CD4-positive, alpha-beta T cell (primary cell): ENCODE results near the gene CMPK2. TPM values are rescaled to one million over a fixed set of nuclear protein-coding genes. Genes with fewer than 3 reads are reported as not detected.
A peak's percentile ranks its signal among the peaks of the same experiment; 100 is the strongest.

Experiments used
- ATAC-seq: fragments of 200-7000 bp; cut with Tn5 transposase; one replicate; pipeline ENCODE4 v1.10.0; 2022; ENCODE audit warnings: mild to moderate bottlenecking; ENCODE audit not compliant: poor library complexity
- CTCF ChIA-PET: fragments of 350-600 bp; sonication (Branson Sonifier 250); formaldehyde crosslinking; loops from one replicate; lab custom pipeline; 2021; ENCODE audit warnings: antibody characterized with exemption, inconsistent platforms; lab: Charles Lee
- POLR2A ChIA-PET: fragments of 350-600 bp; sonication (Branson Sonifier 250); formaldehyde crosslinking; loops from one replicate; lab custom pipeline; 2021; ENCODE audit warnings: antibody characterized with exemption, inconsistent platforms; lab: Charles Lee
- DNase-seq, 14 experiments: peaks; one replicate each; pipeline ENCODE4 v3.0.0-alpha.2; 2013 to 2020; ENCODE audit warnings: mixed read lengths in 2 of 14
- H3K27ac ChIP-seq, 2 donors: one replicate each; pipeline versions ENCODE4 v1.5.1 to v1.7.0; 2013; ENCODE audit warnings: low read length in 2 of 2, low read depth in 1 of 2, mild to moderate bottlenecking in 1 of 2
- H3K27me3 ChIP-seq, 2 experiments: 1 replicate in 1 of 2; 2 replicates in 1 of 2; pipeline versions ENCODE4 v1.6.1 to v1.7.0; 2013; ENCODE audit warnings: low read length in 2 of 2, control low read depth in 1 of 2, mild to moderate bottlenecking in 1 of 2, moderate library complexity in 1 of 2; ENCODE audit not compliant: insufficient read depth in 2 of 2, control insufficient read depth in 1 of 2
- H3K36me3 ChIP-seq: one replicate; pipeline ENCODE4 v1.6.1; 2013; ENCODE audit warnings: low read length, control low read depth; ENCODE audit not compliant: insufficient read depth
- H3K4me1 ChIP-seq: one replicate; pipeline ENCODE4 v1.6.1; 2013; ENCODE audit warnings: low read length, control low read depth; ENCODE audit not compliant: insufficient read depth
- H3K4me3 ChIP-seq: one replicate; pipeline ENCODE4 v1.5.1; 2013; ENCODE audit warnings: mild to moderate bottlenecking, low read length, moderate library complexity
- H3K9me3 ChIP-seq, 2 experiments: 1 replicate in 1 of 2; 2 replicates in 1 of 2; pipeline versions ENCODE4 v1.6.1 to v1.7.0; 2013; ENCODE audit warnings: low read length in 2 of 2, mild to moderate bottlenecking in 2 of 2, control low read depth in 1 of 2, moderate library complexity in 1 of 2; ENCODE audit not compliant: control insufficient read depth in 1 of 2, insufficient read depth in 1 of 2
- H3K27ac Mint-ChIP-seq: one replicate; pipeline ENCODE4 v1.8.0; 2020; ENCODE audit warnings: mixed read lengths
- H3K27me3 Mint-ChIP-seq: one replicate; pipeline ENCODE4 v1.8.0; 2021; ENCODE audit warnings: mixed read lengths
- H3K36me3 Mint-ChIP-seq: one replicate; pipeline ENCODE4 v1.8.0; 2021; ENCODE audit warnings: low read depth, mixed read lengths
- H3K4me1 Mint-ChIP-seq: one replicate; pipeline ENCODE4 v1.8.0; 2021; ENCODE audit warnings: low read depth, mixed read lengths
- H3K4me3 Mint-ChIP-seq: one replicate; pipeline ENCODE4 v1.8.0; 2020; ENCODE audit warnings: mild to moderate bottlenecking, mixed read lengths
- H3K9me3 Mint-ChIP-seq: one replicate; pipeline ENCODE4 v1.8.0; 2020; ENCODE audit warnings: mixed read lengths
- CTCF ChIP-seq: fragments of 200-600 bp; IDR thresholded peaks from one replicate; pipeline ENCODE4 v1.8.0; 2022; ENCODE audit warnings: antibody characterized with exemption, mild to moderate bottlenecking
- intact Hi-C, 2 experiments: fragments of 100-400 bp; cut with DNase I in 1 of 2; cut with micrococcal nuclease in 1 of 2; formaldehyde crosslinking; loops; one replicate each; pipeline versions ENCODE4 v1.15.1 to v1.9.0; 2023 to 2025; cut with DNase I, micrococcal nuclease
- total RNA-seq, 174 experiments: library from RNA in 2 of 174; stranded (reverse) in 2 of 174; gene quantifications; one replicate each; pipeline ENCODE4 v1.2.3 and lab custom pipeline; 2021 to 2026

Gene CMPK2
- total RNA-seq, 2 experiments from 2014 or later, result 6.5 to 7.6 TPM

DNA sequence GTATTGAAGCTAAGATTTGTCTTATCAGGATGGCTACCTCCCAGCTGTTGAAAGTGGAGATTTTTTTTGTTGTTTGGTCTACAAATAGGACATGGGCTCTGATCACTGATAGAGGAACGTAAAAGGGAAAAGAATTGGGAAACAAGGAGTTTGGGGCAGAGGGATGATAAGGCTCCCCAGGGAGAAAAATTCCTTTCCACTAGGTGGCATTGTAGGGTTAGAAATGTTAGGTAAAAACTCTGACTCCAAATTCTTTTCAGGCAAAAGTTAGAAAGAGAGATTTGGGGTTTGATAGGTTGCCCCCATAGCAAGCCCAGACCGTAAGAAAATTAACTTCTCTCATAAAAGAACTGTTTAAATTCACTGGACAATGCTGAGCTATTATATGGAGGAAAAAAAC is 19.8 kb downstream of the CMPK2 start:
- intact Hi-C loops, result no loop called here
- H3K27me3 Mint-ChIP-seq, result no peaks in the 10 kb centered on the region
- H3K9me3 Mint-ChIP-seq, result peaks cover 23% of the 10 kb centered on the region
- ATAC-seq, result no peak
- Histone ChIP-seq H3K27me3 (no peaks in the 10 kb centered on the region), H3K4me3 (no peak overlapping the region), H3K27ac (no peak overlapping the region), H3K9me3 (peaks cover 26 to 80% of the 10 kb centered on the region in 2 experiments), H3K4me1 (no peaks in the 10 kb centered on the region), H3K36me3 (peaks cover 24% of the 10 kb centered on the region)
- H3K4me3 Mint-ChIP-seq, result no peak overlapping the region
- no peaks in the 10 kb centered on the region for H3K4me1 Mint-ChIP-seq
- no peak for TF ChIP-seq CTCF
- ChIA-PET CTCF (no interaction called here), POLR2A (interaction anchor here (1.7 kb wide), 1 partner anchor 31 kb away, joined by 3 read pairs; the partner anchor contains the start of gene RSAD2)
- DNase-seq, result no peak
- H3K36me3 Mint-ChIP-seq, result peaks cover 98% of the 10 kb centered on the region
- no peak overlapping the region for H3K27ac Mint-ChIP-seq

GRCh38 chr2:6845312-6845711 is 20.4 kb downstream of the CMPK2 start:
- no peaks in the 10 kb centered on the region for H3K27me3 Mint-ChIP-seq
- Histone ChIP-seq H3K4me3 (no peak overlapping the region), H3K36me3 (peaks cover 18% of the 10 kb centered on the region), H3K27me3 (no peaks in the 10 kb centered on the region), H3K9me3 (peaks cover 26 to 81% of the 10 kb centered on the region in 2 experiments), H3K4me1 (no peaks in the 10 kb centered on the region), H3K27ac (no peak overlapping the region)
- peaks cover 23% of the 10 kb centered on the region for H3K9me3 Mint-ChIP-seq
- POLR2A ChIA-PET, result interaction anchor here (1.7 kb wide), 1 partner anchor 32 kb away, joined by 3 read pairs; the partner anchor contains the start of gene RSAD2
- ATAC-seq (no peak), DNase-seq (peak in 3 of 14 experiments; percentile 16 to 33 (median 20))
- H3K4me3 Mint-ChIP-seq, result no peak overlapping the region
- TF ChIP-seq CTCF, result no peak
- peaks cover 97% of the 10 kb centered on the region for H3K36me3 Mint-ChIP-seq
- CTCF ChIA-PET, result no interaction called here
- no peak overlapping the region for H3K27ac Mint-ChIP-seq
- intact Hi-C loops, result no loop called here
- no peaks in the 10 kb centered on the region for H3K4me1 Mint-ChIP-seq

DNA sequence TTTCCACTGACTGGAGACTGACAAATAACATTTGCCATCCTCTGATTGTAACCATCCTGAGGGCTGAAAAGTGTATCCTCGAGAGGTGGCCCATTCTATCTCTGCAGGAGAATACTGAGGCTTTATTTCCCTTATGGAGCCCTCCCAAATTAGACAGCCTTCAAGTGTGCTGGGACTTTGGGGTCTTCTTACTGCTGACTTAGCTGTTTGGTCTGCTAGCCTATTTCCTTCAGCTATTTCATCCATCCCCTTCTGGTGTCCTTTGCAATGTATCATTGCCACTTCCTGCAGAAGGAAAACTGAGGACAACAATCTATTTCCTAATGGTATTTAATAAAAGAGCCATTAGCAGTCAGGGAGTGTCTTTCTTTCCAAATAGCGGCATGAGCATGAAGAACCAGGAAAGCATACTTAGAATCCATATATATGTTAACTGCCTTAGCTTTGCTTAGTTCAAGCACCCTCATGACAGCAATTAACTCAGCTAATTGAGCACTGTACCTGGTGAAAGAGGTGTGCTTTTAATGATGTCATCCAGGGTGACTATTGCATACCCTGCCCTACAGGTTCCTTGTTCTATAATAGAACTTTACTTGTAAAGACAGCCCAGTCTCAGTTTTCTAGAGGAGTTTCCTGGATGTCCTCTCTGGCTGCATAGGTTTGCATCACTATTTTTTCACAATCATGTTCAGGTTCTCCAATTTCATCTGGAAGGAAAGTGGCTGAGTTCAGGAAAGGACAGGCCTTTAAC is 24.0 kb downstream of the CMPK2 start:
- POLR2A ChIA-PET, result no interaction called here
- intact Hi-C loops, result no loop called here
- Mint-ChIP-seq H3K4me3 (no peak overlapping the region), H3K9me3 (peaks cover 16% of the 10 kb centered on the region), H3K27ac (no peak overlapping the region), H3K36me3 (peaks cover 84% of the 10 kb centered on the region), H3K4me1 (no peaks in the 10 kb centered on the region), H3K27me3 (no peaks in the 10 kb centered on the region)
- H3K27ac ChIP-seq, result no peak overlapping the region
- H3K36me3 ChIP-seq, result no peaks in the 10 kb centered on the region
- H3K9me3 ChIP-seq, result peaks cover 13 to 55% of the 10 kb centered on the region in 2 experiments
- H3K4me3 ChIP-seq, result no peak overlapping the region
- ATAC-seq, result no peak
- no peak for TF ChIP-seq CTCF
- CTCF ChIA-PET, result no interaction called here
- DNase-seq, result no peak
- no peaks in the 10 kb centered on the region for H3K27me3 ChIP-seq
- no peaks in the 10 kb centered on the region for H3K4me1 ChIP-seq
